WTC11 (cell line): ENCODE data around the gene VPS35L. TPM values are rescaled to one million over a fixed set of nuclear protein-coding genes. Genes with fewer than 3 reads are reported as not detected.

Experiments
- ATAC-seq: fragments of 200-7000 bp; cut with Tn5 transposase; 2 replicates; pipeline ENCODE4 v1.10.0; 2021; ENCODE audit warnings: mild to moderate bottlenecking, moderate library complexity
- CTCF ChIA-PET: fragments of 300-600 bp; sonication (Branson Sonifier 250); formaldehyde crosslinking; loops from one replicate; lab custom pipeline; 2021; ENCODE audit warnings: antibody characterized with exemption; lab: Charles Lee
- POLR2A ChIA-PET: fragments of 350-600 bp; sonication (Branson Sonifier 250); formaldehyde crosslinking; loops from one replicate; lab custom pipeline; 2021; ENCODE audit warnings: antibody characterized with exemption; lab: Charles Lee
- DNase-seq: peaks from one replicate; pipeline ENCODE4 v3.0.0; 2021; ENCODE audit warnings: low spot score
- H3K27ac Mint-ChIP-seq: 2 replicates; pipeline ENCODE4 v1.8.0; 2021; ENCODE audit warnings: mixed read lengths
- H3K27me3 Mint-ChIP-seq: 2 replicates; pipeline ENCODE4 v1.8.0; 2021; ENCODE audit warnings: low read depth, mild to moderate bottlenecking, moderate library complexity, mixed read lengths
- H3K36me3 Mint-ChIP-seq: 2 replicates; pipeline ENCODE4 v1.8.0; 2021; ENCODE audit warnings: mixed read lengths
- H3K4me1 Mint-ChIP-seq: 2 replicates; pipeline ENCODE4 v1.8.0; 2022; ENCODE audit warnings: mixed read lengths
- H3K4me3 Mint-ChIP-seq: 2 replicates; pipeline ENCODE4 v1.8.0; 2021; ENCODE audit warnings: mild to moderate bottlenecking, moderate library complexity, mixed read lengths
- H3K9me3 Mint-ChIP-seq: 2 replicates; pipeline ENCODE4 v1.8.0; 2021; ENCODE audit warnings: mixed read lengths
- ATF1 ChIP-seq: sonication (generic); formaldehyde crosslinking; IDR thresholded peaks from 2 replicates; pipeline ENCODE4 v1.8.1; 2023; ENCODE audit warnings: mild to moderate bottlenecking, moderate library complexity, missing genetic modification reagents
- ATF2 ChIP-seq: sonication (generic); formaldehyde crosslinking; IDR thresholded peaks from 2 replicates; pipeline ENCODE4 v1.8.1; 2022; ENCODE audit warnings: low read depth, missing genetic modification reagents, borderline replicate concordance
- CBFB ChIP-seq: sonication (generic); formaldehyde crosslinking; IDR thresholded peaks from 2 replicates; pipeline ENCODE4 v1.8.1; 2022; ENCODE audit warnings: mild to moderate bottlenecking, low read depth, missing genetic modification reagents
- CREB1 ChIP-seq: sonication (generic); formaldehyde crosslinking; IDR thresholded peaks from 2 replicates; pipeline ENCODE4 v1.8.0; 2023; ENCODE audit warnings: mild to moderate bottlenecking, missing genetic modification reagents
- CTCF ChIP-seq: fragments of 200-600 bp; IDR thresholded peaks from 2 replicates; pipeline ENCODE4 v1.8.0; 2022; ENCODE audit warnings: antibody characterized with exemption
- GRHL2 ChIP-seq: fragments of 250-450 bp; sonication (Bioruptor Pico); IDR thresholded peaks from 2 replicates; pipeline ENCODE4 v1.8.0; 2022; ENCODE audit warnings: mild to moderate bottlenecking, moderate library complexity; ENCODE audit not compliant: insufficient replicate concordance, severe bottlenecking
- IRF1 ChIP-seq: sonication (generic); formaldehyde crosslinking; IDR thresholded peaks from 2 replicates; pipeline ENCODE4 v1.8.0; 2023; ENCODE audit warnings: missing genetic modification reagents
- JAZF1 ChIP-seq: fragments of 250-450 bp; sonication (Bioruptor Pico); IDR thresholded peaks from 2 replicates; pipeline ENCODE4 v1.9.0; 2021; ENCODE audit warnings: moderate library complexity, mild to moderate bottlenecking, inconsistent platforms
- MXD4 ChIP-seq: fragments of 250-450 bp; sonication (Bioruptor Pico); IDR thresholded peaks from 2 replicates; pipeline ENCODE4 v1.8.0; 2021; ENCODE audit warnings: mild to moderate bottlenecking, moderate library complexity, borderline replicate concordance
- MYBL2 ChIP-seq: sonication (generic); formaldehyde crosslinking; IDR thresholded peaks from 2 replicates; pipeline ENCODE4 v1.8.1; 2023; ENCODE audit warnings: mild to moderate bottlenecking, moderate library complexity, missing genetic modification reagents
- NR1H2 ChIP-seq: sonication (generic); formaldehyde crosslinking; IDR thresholded peaks from 2 replicates; pipeline ENCODE4 v1.9.0; 2021; ENCODE audit warnings: mild to moderate bottlenecking, moderate library complexity, missing genetic modification reagents
- RELA ChIP-seq: sonication (generic); formaldehyde crosslinking; IDR thresholded peaks from 2 replicates; pipeline ENCODE4 v1.8.1; 2022; ENCODE audit warnings: missing genetic modification reagents, mild to moderate bottlenecking, borderline replicate concordance
- SOX15 ChIP-seq: fragments of 250-450 bp; sonication (Bioruptor Pico); IDR thresholded peaks from 2 replicates; pipeline ENCODE4 v1.9.0; 2021; ENCODE audit warnings: mild to moderate bottlenecking
- USF1 ChIP-seq: sonication (generic); formaldehyde crosslinking; IDR thresholded peaks from 2 replicates; pipeline ENCODE4 v1.8.0; 2022; ENCODE audit warnings: mild to moderate bottlenecking, missing genetic modification reagents
- ZMAT4 ChIP-seq: fragments of 250-450 bp; sonication (Bioruptor Pico); IDR thresholded peaks from 2 replicates; pipeline ENCODE4 v1.9.0; 2021; ENCODE audit warnings: mild to moderate bottlenecking
- ZNF423 ChIP-seq: fragments of 250-450 bp; sonication (Bioruptor Pico); IDR thresholded peaks from 2 replicates; pipeline ENCODE4 v2.1.2; 2022; ENCODE audit warnings: mild to moderate bottlenecking, moderate library complexity
- ZNF425 ChIP-seq: fragments of 250-450 bp; sonication (Bioruptor Pico); conservative IDR thresholded peaks from 2 replicates; pipeline ENCODE4 v1.9.0; 2021; ENCODE audit warnings: mild to moderate bottlenecking
- ZNF671 ChIP-seq: fragments of 250-450 bp; sonication (Bioruptor Pico); IDR thresholded peaks from 2 replicates; pipeline ENCODE4 v1.8.0; 2021; ENCODE audit warnings: mild to moderate bottlenecking
- total RNA-seq: library from RNA; stranded (reverse); gene quantifications from 3 replicates; pipeline ENCODE4 v1.2.3, GENCODE V29; 2021

The VPS35L gene
- total RNA-seq, 1 experiment from 2014 or later: 59.7 TPM

GRCh38 chr16:19582050-19582831 lies 26.7 kb downstream of the VPS35L start (continued):
- TF ChIP-seq IRF1: no peak
- no peak for TF ChIP-seq ATF1 (CRISPR knock-in tag)
- TF ChIP-seq MXD4 (CRISPR knock-in tag): no peak
- TF ChIP-seq USF1 (CRISPR knock-in tag): no peak

GRCh38 chr16:19583665-19584300 lies 28.3 kb downstream of the VPS35L start:
- ChIA-PET POLR2A (interaction anchor here (0.7 kb wide), 1 partner anchor 17 kb away, joined by 3 read pairs; no protein-coding TSS in a partner anchor), CTCF (interaction anchor here (0.5 to 2.3 kb wide), 85 partner anchors 11 to 1171 kb away, joined by 3 to 119 read pairs (median 4); partner anchors contain the start of genes GDE1, IQCK and VPS35L)
- ATAC-seq (peak; percentile 79), DNase-seq (peak; percentile 33)
- Mint-ChIP-seq H3K9me3 (peaks cover 10% of the 10 kb centered on the region), H3K36me3 (peaks cover 62% of the 10 kb centered on the region), H3K27me3 (no peaks in the 10 kb centered on the region), H3K4me3 (no peak overlapping the region), H3K27ac (no peak overlapping the region), H3K4me1 (no peaks in the 10 kb centered on the region)
- peak; percentile 80 for TF ChIP-seq CTCF
- no peak for TF ChIP-seq RELA (CRISPR knock-in tag)

GRCh38 chr16:19588661-19589060 lies 33.2 kb downstream of the VPS35L start:
- TF ChIP-seq GRHL2 (CRISPR knock-in tag): no peak
- no peak for TF ChIP-seq ZNF423 (CRISPR knock-in tag)
- no peak for TF ChIP-seq SOX15 (CRISPR knock-in tag)
- no peak for TF ChIP-seq ZNF671 (CRISPR knock-in tag)
- no peak for TF ChIP-seq JAZF1
- Mint-ChIP-seq H3K4me3 (no peak overlapping the region), H3K9me3 (no peaks in the 10 kb centered on the region), H3K36me3 (peaks cover 33% of the 10 kb centered on the region), H3K27ac (no peak overlapping the region), H3K27me3 (no peaks in the 10 kb centered on the region), H3K4me1 (no peaks in the 10 kb centered on the region)
- ATAC-seq: no peak
- CTCF ChIA-PET: interaction anchor here (0.5 to 1.3 kb wide), 2 partner anchors 13 to 30 kb away, joined by 3 to 5 read pairs; no protein-coding TSS in a partner anchor
- POLR2A ChIA-PET: no interaction called here
- DNase-seq: no peak

GRCh38 chr16:19589106-19589505 lies 33.6 kb downstream of the VPS35L start:
- Mint-ChIP-seq H3K4me1 (no peaks in the 10 kb centered on the region), H3K36me3 (peaks cover 33% of the 10 kb centered on the region), H3K27me3 (no peaks in the 10 kb centered on the region), H3K4me3 (no peak overlapping the region), H3K9me3 (no peaks in the 10 kb centered on the region), H3K27ac (peak overlapping the region; percentile 24; the same call in 1 of the 2 replicates)
- DNase-seq (no peak), ATAC-seq (no peak)
- CTCF ChIA-PET: interaction anchor here (0.5 to 1.3 kb wide), 4 partner anchors 10 to 318 kb away, joined by 3 to 5 read pairs (median 3); no protein-coding TSS in a partner anchor
- POLR2A ChIA-PET: no interaction called here
- TF ChIP-seq ZNF425 (no peak), ATF2 (CRISPR knock-in tag) (no peak), ZMAT4 (CRISPR knock-in tag) (no peak), MYBL2 (CRISPR knock-in tag) (no peak), NR1H2 (no peak), CBFB (CRISPR knock-in tag) (no peak), CREB1 (CRISPR knock-in tag) (no peak)
